Measurements from ENCODE around the gene KBTBD13. TPM values are rescaled to one million over a fixed set of nuclear protein-coding genes. Genes with fewer than 3 reads are reported as not detected.
"Not testable (repeated sequence)": the region's sequence is repeated elsewhere in the genome, so short reads cannot be mapped to it uniquely, and the experiment has no call there.

Gene KBTBD13
- total RNA-seq, 4 donors from 2014 or later = 0.21 to 1.3 TPM; not detected in 2

DNA sequence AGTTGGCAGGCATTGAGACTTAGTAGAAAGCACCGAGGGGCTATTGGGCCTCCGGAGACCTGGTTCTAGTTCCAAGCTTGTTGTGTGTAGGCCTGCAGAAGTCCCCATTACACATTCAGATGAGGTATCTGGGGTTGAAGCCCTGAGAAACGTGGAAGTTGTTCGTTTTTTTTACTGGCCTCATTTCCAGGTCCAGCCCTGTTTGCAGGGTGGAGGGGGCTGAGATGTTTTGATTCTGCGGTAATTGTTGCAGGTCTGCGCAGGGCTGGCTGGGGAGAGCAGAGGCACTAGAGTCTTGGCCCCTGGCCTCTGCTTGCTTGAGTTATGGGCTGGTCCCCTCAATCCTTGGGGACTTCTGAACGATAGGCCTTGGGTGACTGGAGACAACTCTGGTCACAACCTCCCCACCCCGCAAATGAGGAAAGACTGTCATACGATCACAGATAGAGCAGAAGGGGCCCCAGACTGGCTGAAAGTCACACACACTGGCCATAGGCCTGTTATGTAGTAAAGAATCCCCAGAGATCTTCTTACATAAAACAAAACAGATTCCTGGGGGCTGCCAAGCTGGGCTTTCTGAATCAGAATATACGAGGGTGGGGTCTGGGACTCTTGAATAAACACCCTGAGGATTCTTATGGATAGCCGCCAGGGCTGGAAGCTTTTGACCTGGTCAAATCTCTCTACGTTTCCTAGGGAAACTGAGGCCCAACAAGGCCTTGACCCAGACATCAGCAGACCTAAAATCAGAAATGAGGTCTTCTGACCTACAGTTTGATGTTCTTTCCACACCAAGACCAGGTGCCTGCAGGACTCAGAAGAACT, 15.6 kb downstream of the KBTBD13 start:
- Histone ChIP-seq H3K4me3 (no peak overlapping the region), H3K4me1 (peaks cover 7 to 8% of the 10 kb centered on the region in 2 donors), H3K27ac (peak overlapping the region; percentile 94 to 96), H3K27me3 (no peaks in the 10 kb centered on the region), H3K36me3 (no peaks in the 10 kb centered on the region), H3K9me3 (no peaks in the 10 kb centered on the region)
- DNase-seq = no peak
- intact Hi-C loops (cut with DNase I; ENCODE audit: low total_unique reads) = no loop called here
- no peak for TF ChIP-seq POLR2A (IDR thresholded peaks at IDR 0.05)
- TF ChIP-seq, protein P1, sequence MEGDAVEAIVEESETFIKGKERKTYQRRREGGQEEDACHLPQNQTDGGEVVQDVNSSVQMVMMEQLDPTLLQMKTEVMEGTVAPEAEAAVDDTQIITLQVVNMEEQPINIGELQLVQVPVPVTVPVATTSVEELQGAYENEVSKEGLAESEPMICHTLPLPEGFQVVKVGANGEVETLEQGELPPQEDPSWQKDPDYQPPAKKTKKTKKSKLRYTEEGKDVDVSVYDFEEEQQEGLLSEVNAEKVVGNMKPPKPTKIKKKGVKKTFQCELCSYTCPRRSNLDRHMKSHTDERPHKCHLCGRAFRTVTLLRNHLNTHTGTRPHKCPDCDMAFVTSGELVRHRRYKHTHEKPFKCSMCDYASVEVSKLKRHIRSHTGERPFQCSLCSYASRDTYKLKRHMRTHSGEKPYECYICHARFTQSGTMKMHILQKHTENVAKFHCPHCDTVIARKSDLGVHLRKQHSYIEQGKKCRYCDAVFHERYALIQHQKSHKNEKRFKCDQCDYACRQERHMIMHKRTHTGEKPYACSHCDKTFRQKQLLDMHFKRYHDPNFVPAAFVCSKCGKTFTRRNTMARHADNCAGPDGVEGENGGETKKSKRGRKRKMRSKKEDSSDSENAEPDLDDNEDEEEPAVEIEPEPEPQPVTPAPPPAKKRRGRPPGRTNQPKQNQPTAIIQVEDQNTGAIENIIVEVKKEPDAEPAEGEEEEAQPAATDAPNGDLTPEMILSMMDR (IDR thresholded peaks at IDR 0.05) = no peak

DNA sequence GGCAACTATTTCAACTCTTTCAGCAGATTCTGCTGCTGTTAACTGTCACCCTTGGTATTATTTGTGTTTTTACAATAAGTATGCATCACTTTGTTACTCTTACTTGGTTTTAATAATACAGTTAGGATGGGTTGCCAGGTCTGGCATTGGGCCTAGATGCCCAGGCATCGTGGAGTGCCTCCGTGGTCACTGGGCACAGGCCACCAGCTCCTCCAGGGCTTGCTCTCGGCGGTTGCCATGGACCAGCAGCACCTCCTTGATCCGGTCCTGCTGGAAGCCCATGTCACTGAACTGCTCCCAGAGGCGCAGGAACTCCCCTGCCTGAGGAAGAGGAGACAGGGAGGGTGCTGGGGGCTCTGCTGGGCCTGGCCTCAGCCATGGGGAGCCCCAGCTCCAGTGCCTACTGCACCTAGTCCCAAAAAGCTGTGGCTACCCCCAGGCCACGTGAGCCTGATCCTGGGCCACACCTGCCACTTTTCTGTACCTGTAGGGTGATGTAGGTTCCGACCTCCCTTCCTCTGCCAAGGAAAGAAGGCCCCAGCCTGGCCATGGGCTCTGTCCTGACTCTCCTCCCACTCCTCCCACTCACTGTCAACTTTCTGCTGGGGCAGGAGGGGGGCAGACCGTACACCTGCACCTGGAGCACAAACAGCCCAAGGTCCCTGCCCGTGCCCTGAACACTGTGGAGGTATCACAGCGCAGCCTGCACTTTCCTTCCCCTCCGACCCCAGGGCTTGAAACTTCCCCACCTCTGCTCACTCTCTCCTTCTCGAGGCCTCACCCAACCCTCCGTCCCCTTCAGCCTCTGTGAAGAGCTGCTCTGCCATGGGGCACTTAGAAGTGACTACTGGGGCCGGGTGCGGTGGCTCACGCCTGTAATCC, 16.6 kb downstream of the KBTBD13 start:
- Histone ChIP-seq H3K27me3 (no peaks in the 10 kb centered on the region), H3K27ac (peak overlapping the region; percentile 94 to 96), H3K36me3 (no peaks in the 10 kb centered on the region), H3K4me1 (no peaks in the 10 kb centered on the region), H3K9me3 (no peaks in the 10 kb centered on the region), H3K4me3 (no peak overlapping the region)
- TF ChIP-seq POLR2A (IDR thresholded peaks at IDR 0.05) = no peak
- TF ChIP-seq, protein P1 (IDR thresholded peaks at IDR 0.05) = no peak
- intact Hi-C loops (cut with DNase I; ENCODE audit: low total_unique reads) = no loop called here
- DNase-seq = no peak

DNA sequence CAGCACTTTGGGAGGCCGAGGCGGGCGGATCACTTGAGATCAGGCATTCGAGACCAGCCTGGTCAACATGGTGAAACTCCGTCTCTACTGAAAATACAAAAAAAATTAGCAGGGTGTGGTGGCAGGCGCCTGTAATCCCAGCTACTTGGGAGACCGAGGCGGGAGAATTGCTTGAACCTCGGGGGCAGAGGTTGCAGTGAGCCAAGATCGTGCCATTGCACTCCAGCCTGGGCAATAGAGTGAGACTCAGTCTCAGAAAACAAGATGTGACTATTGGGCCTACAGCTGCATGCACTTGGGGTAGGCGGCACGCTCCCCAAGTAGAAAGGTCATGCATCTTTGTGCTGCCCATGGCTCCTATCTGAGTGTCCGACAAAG, 17.2 kb downstream of the KBTBD13 start:
- H3K4me1 ChIP-seq; H3K9me3 ChIP-seq; intact Hi-C loops (cut with DNase I; ENCODE audit: low total_unique reads); H3K36me3 ChIP-seq; DNase-seq; H3K27me3 ChIP-seq; H3K4me3 ChIP-seq: not testable (repeated sequence)
- peak overlapping the region in 1 of 2 donors; percentile 73 for H3K27ac ChIP-seq

DNA sequence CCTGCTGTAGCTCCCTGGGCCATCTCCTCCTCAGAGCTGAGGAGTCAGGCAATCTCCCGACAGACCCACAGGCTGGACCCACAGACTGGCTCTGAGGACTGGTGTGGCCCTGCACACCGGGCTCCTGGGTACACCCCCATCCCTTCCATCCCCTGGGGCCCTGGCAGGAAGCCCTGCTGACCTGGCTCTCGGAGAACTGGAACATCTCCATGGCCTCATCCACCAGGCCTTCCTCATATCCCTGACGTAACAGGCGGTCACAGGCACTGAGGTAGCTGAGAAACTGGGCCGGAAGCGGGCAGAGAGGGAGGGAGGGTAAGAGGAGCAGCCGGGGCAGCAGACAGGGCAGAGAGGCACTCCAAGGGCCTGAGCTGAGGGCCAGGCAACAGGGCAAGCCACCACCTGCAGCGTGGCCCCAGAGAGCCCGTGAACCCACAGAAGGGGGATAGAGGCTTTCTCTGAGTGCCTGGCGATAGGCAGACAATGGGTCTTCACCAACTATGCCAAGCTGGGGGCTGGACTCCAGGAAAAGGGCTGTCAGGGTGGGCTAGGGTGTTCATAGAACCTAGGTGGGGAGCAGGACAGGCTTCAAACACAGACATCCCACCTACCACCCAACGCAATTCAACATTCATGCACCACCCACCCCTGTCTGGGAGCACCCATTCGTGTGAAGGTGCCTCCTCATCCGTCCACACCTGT, 17.9 kb downstream of the KBTBD13 start:
- intact Hi-C loops (cut with DNase I; ENCODE audit: low total_unique reads) = no loop called here
- Histone ChIP-seq H3K36me3 (no peaks in the 10 kb centered on the region), H3K27me3 (no peaks in the 10 kb centered on the region), H3K27ac (peak overlapping the region; percentile 55 to 73), H3K4me1 (no peaks in the 10 kb centered on the region), H3K9me3 (no peaks in the 10 kb centered on the region), H3K4me3 (no peak overlapping the region)
- no peak for DNase-seq
- TF ChIP-seq, protein P1 (IDR thresholded peaks at IDR 0.05) = no peak
- no peak for TF ChIP-seq POLR2A (IDR thresholded peaks at IDR 0.05)

DNA sequence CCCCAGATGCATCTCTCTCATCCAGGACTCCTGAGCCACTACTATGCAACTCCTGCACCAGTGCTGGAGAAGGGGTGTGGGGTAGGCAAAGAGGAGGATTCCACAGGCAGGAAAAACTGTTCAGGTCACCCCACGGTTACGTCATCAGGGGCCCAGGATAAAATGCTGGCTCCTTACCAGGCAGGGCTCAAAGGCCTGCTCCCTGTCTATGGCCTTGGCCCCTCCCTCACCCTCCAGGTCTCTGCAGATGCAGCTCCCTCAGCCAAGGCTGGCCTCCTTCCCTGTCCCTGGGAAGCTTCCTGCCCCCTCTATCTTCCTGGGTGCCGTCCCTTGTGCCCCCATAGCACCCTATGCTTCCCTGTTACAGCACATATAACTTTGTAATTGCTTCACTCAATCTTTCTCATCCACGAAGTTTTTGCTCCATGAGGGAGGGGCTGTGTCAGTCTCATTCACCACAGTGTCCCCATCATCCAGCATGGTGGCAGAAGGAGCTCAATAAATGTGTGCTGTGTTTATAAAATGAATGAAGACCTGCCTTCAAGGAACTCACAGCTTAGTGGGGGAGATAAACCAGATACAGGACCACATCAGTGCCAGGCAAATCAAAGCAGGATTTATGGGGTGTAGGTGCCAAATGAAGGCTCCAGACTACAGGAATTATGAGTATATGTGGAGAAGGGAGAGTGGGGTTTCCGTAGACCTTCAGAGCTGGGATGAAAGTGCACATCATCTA, 18.6 kb downstream of the KBTBD13 start:
- DNase-seq = no peak
- no peaks in the 10 kb centered on the region for H3K4me1 ChIP-seq
- intact Hi-C loops (cut with DNase I; ENCODE audit: low total_unique reads) = no loop called here
- no peaks in the 10 kb centered on the region for H3K9me3 ChIP-seq
- TF ChIP-seq POLR2A (IDR thresholded peaks at IDR 0.05) = no peak
- TF ChIP-seq, protein P1 (IDR thresholded peaks at IDR 0.05) = no peak
- H3K36me3 ChIP-seq = no peaks in the 10 kb centered on the region
- no peaks in the 10 kb centered on the region for H3K27me3 ChIP-seq
- H3K27ac ChIP-seq = peak overlapping the region; percentile 55 to 73
- no peak overlapping the region for H3K4me3 ChIP-seq
